ENCODE measurements around the gene PARP16.
A peak's percentile ranks its signal among the peaks of the same experiment; 100 is the strongest.

The PARP16 gene

DNA sequence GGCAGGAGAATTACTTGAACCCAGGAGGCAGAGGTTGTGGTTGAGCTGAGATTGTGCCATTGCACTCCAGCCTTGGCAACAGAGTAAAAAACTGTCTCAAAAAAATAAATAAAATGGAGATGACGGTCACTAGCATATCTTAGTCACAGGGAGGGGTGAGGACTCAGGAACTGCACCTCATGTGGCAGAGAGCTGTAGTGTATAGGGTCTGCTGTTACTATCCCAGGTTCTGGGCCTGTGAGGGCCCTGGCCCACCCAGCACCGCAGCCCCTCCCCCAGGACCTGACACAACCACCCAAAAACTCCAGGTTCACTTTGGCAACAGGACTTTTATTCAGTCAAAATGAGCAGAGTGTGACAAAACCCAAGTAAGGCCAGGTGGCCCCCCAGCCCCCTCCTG is 40.1 kb upstream of the PARP16 start:
- no peak overlapping the region for H3K4me3 ChIP-seq (ENCODE audit: low read depth, low read length)
- TF ChIP-seq, protein P1, sequence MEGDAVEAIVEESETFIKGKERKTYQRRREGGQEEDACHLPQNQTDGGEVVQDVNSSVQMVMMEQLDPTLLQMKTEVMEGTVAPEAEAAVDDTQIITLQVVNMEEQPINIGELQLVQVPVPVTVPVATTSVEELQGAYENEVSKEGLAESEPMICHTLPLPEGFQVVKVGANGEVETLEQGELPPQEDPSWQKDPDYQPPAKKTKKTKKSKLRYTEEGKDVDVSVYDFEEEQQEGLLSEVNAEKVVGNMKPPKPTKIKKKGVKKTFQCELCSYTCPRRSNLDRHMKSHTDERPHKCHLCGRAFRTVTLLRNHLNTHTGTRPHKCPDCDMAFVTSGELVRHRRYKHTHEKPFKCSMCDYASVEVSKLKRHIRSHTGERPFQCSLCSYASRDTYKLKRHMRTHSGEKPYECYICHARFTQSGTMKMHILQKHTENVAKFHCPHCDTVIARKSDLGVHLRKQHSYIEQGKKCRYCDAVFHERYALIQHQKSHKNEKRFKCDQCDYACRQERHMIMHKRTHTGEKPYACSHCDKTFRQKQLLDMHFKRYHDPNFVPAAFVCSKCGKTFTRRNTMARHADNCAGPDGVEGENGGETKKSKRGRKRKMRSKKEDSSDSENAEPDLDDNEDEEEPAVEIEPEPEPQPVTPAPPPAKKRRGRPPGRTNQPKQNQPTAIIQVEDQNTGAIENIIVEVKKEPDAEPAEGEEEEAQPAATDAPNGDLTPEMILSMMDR (IDR thresholded peaks at IDR 0.05; ENCODE audit: low read depth, low read length): no peak

DNA sequence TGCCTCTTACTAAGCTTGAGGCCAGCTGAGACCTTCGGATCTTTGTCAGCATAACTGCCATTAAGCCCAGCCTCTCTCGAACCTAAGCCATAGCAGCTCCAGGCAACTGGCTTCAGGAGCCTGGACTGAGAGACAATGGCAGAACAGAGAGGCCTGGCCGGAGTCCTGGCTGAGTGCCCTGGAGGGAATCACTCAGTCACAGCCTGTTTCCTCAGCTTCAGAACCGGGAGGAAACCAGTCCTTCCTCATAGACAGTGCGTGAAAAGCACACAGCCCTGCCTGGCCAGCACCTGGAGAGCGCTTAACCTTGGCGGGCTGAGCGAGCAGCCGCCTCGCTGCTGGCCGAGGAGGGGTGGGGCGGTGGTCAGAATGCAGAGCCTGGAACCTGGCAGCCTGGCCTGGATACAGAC is 39.4 kb upstream of the PARP16 start:
- TF ChIP-seq, protein P1 (IDR thresholded peaks at IDR 0.05; ENCODE audit: low read depth, low read length): no peak
- H3K4me3 ChIP-seq (ENCODE audit: low read depth, low read length): no peak overlapping the region

DNA sequence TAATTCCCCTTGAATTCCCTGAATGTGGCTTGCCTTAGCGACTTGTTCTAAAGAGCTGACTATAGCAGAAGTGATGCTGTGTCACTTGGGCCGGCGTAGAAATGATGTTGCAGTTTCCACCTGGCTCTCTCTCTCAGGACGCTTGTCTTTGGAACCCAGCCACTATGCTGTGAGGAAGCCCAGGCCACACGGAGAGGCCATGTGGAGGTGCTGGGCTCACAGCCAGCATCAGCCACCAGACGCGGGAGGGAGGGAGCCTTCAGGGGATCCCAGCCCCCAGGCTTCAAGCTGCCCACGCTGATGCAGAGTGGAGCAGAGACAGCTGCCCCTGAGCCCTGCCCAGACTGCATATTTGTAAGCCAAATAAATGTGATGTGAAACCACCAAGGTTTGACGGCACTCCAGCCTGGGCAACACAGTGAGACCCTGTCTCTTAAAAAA is 36.4 kb upstream of the PARP16 start:
- no peak overlapping the region for H3K4me3 ChIP-seq (ENCODE audit: low read depth, low read length)
- TF ChIP-seq, protein P1 (IDR thresholded peaks at IDR 0.05; ENCODE audit: low read depth, low read length): no peak

DNA sequence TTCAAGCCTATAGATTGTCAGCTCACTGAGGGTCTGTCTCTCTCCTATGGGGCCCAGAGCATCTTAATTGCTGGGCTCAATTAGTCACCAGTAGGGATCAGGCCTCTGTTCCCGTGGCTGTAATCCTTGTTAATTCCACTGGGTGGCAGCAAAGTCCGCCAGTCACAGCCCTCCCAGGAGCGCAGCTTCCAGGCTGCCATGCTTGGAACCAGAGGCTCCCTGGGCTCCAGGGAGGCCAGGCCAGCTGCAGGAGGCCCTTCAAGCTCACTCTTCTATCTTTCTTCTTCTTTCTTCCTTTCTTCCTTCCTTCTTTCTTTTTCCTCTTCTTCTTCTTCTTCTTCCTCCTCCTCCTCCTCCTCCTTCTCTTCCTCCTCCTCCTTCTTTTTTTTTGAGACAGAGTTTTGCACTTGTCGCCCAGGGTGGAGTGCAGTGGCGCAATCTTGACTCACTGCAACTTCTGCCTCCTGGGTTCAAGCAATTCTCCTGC is 32.2 kb upstream of the PARP16 start:
- TF ChIP-seq, protein P1 (IDR thresholded peaks at IDR 0.05; ENCODE audit: low read depth, low read length): peak; percentile 70

DNA sequence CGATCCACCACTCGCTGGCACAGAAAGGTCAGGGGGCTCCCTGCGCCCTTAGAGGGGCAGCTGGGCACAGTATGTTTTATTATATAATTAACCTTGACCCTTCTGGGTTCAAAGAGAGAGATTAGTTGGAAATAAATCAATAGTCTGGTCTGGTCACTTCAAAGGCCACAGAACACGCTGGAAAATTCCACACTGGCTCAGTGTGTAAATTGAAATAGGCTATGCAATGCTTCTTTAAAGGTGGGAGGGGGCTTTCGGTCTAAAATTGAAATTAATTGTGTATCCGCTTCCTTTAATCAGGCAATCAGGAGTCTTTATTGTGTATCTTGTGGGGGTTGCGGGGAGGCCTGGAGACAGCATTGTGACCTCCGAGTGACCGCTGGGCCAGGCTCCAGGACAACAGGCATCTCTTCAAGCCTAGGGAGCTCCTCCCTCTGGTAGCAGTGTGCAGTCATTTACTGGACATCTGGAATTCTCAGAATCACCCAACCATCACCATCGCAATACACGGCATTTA is 25.8 kb upstream of the PARP16 start:
- no peak overlapping the region for H3K4me3 ChIP-seq (ENCODE audit: low read depth, low read length)
- TF ChIP-seq, protein P1 (IDR thresholded peaks at IDR 0.05; ENCODE audit: low read depth, low read length): no peak

More for the DNA sequence above, 32.2 kb upstream of the PARP16 start:
- no peak overlapping the region for H3K4me3 ChIP-seq (ENCODE audit: low read depth, low read length)

DNA sequence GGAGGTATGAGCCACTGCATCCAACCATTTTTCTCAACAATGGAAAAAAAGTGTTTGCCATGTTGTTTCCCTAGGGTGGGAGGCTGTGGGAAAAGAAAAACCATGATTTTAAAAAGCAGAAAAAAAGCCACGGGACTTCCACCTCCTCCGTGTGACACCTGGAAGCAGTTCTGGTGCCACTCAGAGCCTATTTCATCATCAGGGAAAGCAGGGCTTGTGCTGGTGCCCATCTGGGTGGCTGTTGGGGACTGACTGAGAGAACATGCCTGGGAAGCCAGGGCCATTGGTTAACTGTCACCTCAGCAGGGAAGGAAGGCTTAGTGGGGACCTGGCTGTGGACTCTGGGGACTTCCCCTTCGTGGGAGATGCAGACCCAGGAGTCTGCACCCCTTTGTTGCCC is 25.1 kb upstream of the PARP16 start:
- TF ChIP-seq, protein P1 (IDR thresholded peaks at IDR 0.05; ENCODE audit: low read depth, low read length): no peak
- H3K4me3 ChIP-seq (ENCODE audit: low read depth, low read length): no peak overlapping the region

DNA sequence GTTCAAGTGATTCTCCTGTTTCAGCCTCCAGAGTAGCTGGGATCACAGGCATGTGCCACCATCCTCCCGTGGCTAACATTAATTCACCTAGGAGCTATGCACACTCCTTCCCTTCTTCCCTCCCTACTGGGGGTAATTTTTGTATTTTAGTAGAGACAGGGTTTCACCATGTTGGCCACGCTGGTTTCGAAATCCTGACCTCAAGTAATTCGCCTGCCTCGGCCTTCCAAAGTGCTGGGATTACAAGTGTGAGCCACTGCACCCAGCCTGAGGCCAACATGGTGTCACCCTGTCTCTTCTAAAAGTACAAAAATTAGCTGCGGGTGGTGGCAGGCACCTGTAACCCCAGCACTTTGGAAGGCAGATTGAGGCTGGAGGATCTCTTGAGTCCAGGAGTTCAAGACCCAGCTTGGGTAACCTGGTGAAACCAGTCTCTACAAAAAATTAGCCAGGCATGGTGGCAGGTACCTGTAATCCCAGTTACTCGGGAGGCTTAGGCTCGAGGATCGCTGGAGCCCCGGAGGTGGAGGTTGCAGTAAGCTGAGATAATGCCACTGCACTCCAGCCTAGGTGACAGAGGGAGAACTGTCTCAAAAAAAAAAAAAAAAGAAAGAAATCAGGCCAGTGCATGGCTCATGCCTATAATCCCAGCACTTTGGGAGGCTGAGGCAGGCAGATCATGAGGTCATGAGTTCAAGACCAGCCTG is 23.9 kb upstream of the PARP16 start:
- no peak overlapping the region for H3K4me3 ChIP-seq (ENCODE audit: low read depth, low read length)
- TF ChIP-seq, protein P1 (IDR thresholded peaks at IDR 0.05; ENCODE audit: low read depth, low read length): no peak
